Stimulated activated naive CD8-positive, alpha-beta T cell treated with anti-CD3 and anti-CD28 coated beads, Interleukin-15, amount 100 ng/mL, for 72 hours (primary cell): ENCODE measurements around the gene TSHZ1.

ENCODE experiments used
- ATAC-seq: fragments of 150-1000 bp; cut with Tn5 transposase; 2 replicates; pipeline ENCODE4 v1.10.0; 2021; ENCODE audit warnings: mild to moderate bottlenecking, moderate library complexity
- DNase-seq, 2 donors: peaks; one replicate each; pipeline ENCODE4 v3.0.0; 2021 to 2022
- H3K27ac Mint-ChIP-seq, 2 donors: one replicate each; pipeline ENCODE4 v1.8.0; 2022; ENCODE audit warnings: mild to moderate bottlenecking in 2 of 2, mixed read lengths in 2 of 2, moderate library complexity in 2 of 2
- H3K27me3 Mint-ChIP-seq: one replicate; pipeline ENCODE4 v1.8.0; 2022; ENCODE audit warnings: mixed read lengths
- H3K4me1 Mint-ChIP-seq: one replicate; pipeline ENCODE4 v1.8.0; 2022; ENCODE audit warnings: mild to moderate bottlenecking, mixed read lengths
- H3K4me3 Mint-ChIP-seq, 2 donors: one replicate each; pipeline ENCODE4 v1.8.0; 2022; ENCODE audit warnings: mild to moderate bottlenecking in 2 of 2, mixed read lengths in 2 of 2, moderate library complexity in 1 of 2
- H3K9me3 Mint-ChIP-seq, 2 donors: one replicate each; pipeline ENCODE4 v1.8.0; 2022; ENCODE audit warnings: mixed read lengths in 2 of 2

TSHZ1 gene

GRCh38 chr18:75240433-75240832, 29.8 kb downstream of the TSHZ1 start:
- Mint-ChIP-seq H3K4me1 (peaks cover 41% of the 10 kb centered on the region), H3K9me3 (no peaks in the 10 kb centered on the region), H3K27me3 (no peaks in the 10 kb centered on the region), H3K4me3 (no peak overlapping the region), H3K27ac (no peak overlapping the region)
- no peak for DNase-seq
- ATAC-seq, result no peak

- Mint-ChIP-seq H3K27me3 (no peaks in the 10 kb centered on the region), H3K27ac (peak overlapping the region in 1 of 2 donors; percentile 3), H3K9me3 (no peaks in the 10 kb centered on the region), H3K4me3 (no peak overlapping the region), H3K4me1 (peaks cover 54% of the 10 kb centered on the region)
- no peak for DNase-seq
- no peak for ATAC-seq
Observed at GRCh38 chr18:75241705-75242104, 31.1 kb downstream of the TSHZ1 start.

GRCh38 chr18:75244351-75245313, 34.0 kb downstream of the TSHZ1 start:
- no peak overlapping the region for H3K4me3 Mint-ChIP-seq
- no peaks in the 10 kb centered on the region for H3K27me3 Mint-ChIP-seq
- ATAC-seq, result peak; percentile 44

GRCh38 chr18:75246721-75247610, 36.4 kb downstream of the TSHZ1 start:
- Mint-ChIP-seq H3K27ac (peak overlapping the region; percentile 93 to 95), H3K27me3 (no peaks in the 10 kb centered on the region), H3K4me3 (peak overlapping the region; percentile 81 to 82), H3K9me3 (peaks cover 0 to 8% of the 10 kb centered on the region in 2 donors), H3K4me1 (peaks cover 70% of the 10 kb centered on the region)
- DNase-seq, result peak in 1 of 2 donors; percentile 18
- no peak for ATAC-seq

More at GRCh38 chr18:75244351-75245313, 34.0 kb downstream of the TSHZ1 start:
- H3K4me1 Mint-ChIP-seq, result peaks cover 70% of the 10 kb centered on the region
- no peak overlapping the region for H3K27ac Mint-ChIP-seq
- peaks cover 0 to 2% of the 10 kb centered on the region in 2 donors for H3K9me3 Mint-ChIP-seq
- no peak for DNase-seq

- Mint-ChIP-seq H3K9me3 (peaks cover 0 to 8% of the 10 kb centered on the region in 2 donors), H3K27me3 (no peaks in the 10 kb centered on the region), H3K4me1 (peaks cover 65% of the 10 kb centered on the region), H3K27ac (peak overlapping the region; percentile 93 to 95), H3K4me3 (peak overlapping the region; percentile 81 to 82)
- DNase-seq, result no peak
- ATAC-seq, result no peak
Observed at GRCh38 chr18:75247611-75248421, 37.2 kb downstream of the TSHZ1 start.

GRCh38 chr18:75248426-75249174, 38.0 kb downstream of the TSHZ1 start:
- Mint-ChIP-seq H3K27ac (peak overlapping the region; percentile 68 to 91), H3K4me1 (peaks cover 69% of the 10 kb centered on the region), H3K9me3 (peaks cover 0 to 8% of the 10 kb centered on the region in 2 donors), H3K4me3 (peak overlapping the region; percentile 81 to 82), H3K27me3 (no peaks in the 10 kb centered on the region)
- ATAC-seq (peak; percentile 19), DNase-seq (no peak)

- peak overlapping the region in 1 of 2 donors; percentile 91 for H3K27ac Mint-ChIP-seq
- peaks cover 0 to 8% of the 10 kb centered on the region in 2 donors for H3K9me3 Mint-ChIP-seq
- H3K4me3 Mint-ChIP-seq, result no peak overlapping the region
- H3K4me1 Mint-ChIP-seq, result peaks cover 74% of the 10 kb centered on the region
- DNase-seq, result no peak
- ATAC-seq, result peak; percentile 64
- no peaks in the 10 kb centered on the region for H3K27me3 Mint-ChIP-seq
Observed at GRCh38 chr18:75249175-75249518, 38.5 kb downstream of the TSHZ1 start.

- DNase-seq (no peak), ATAC-seq (peak; percentile 44)
- Mint-ChIP-seq H3K27me3 (no peaks in the 10 kb centered on the region), H3K4me1 (peaks cover 72% of the 10 kb centered on the region), H3K27ac (peak overlapping the region in 1 of 2 donors; percentile 53), H3K4me3 (peak overlapping the region in 1 of 2 donors; percentile 50), H3K9me3 (peaks cover 0 to 8% of the 10 kb centered on the region in 2 donors)
Observed at GRCh38 chr18:75249672-75250470, 39.3 kb downstream of the TSHZ1 start.

- Mint-ChIP-seq H3K4me3 (no peak overlapping the region), H3K27ac (no peak overlapping the region), H3K9me3 (peaks cover 0 to 8% of the 10 kb centered on the region in 2 donors), H3K27me3 (no peaks in the 10 kb centered on the region), H3K4me1 (peaks cover 72% of the 10 kb centered on the region)
- no peak for DNase-seq
- peak; percentile 58 for ATAC-seq
Observed at GRCh38 chr18:75250471-75250821, 39.8 kb downstream of the TSHZ1 start.

GRCh38 chr18:75251466-75251865, 40.9 kb downstream of the TSHZ1 start:
- peak overlapping the region in 1 of 2 donors; percentile 31 for H3K27ac Mint-ChIP-seq
- no peak for ATAC-seq
- no peaks in the 10 kb centered on the region for H3K27me3 Mint-ChIP-seq
- DNase-seq, result no peak
- H3K9me3 Mint-ChIP-seq, result peaks cover 0 to 8% of the 10 kb centered on the region in 2 donors
- H3K4me3 Mint-ChIP-seq, result no peak overlapping the region
- peaks cover 62% of the 10 kb centered on the region for H3K4me1 Mint-ChIP-seq

- Mint-ChIP-seq H3K4me3 (no peak overlapping the region), H3K9me3 (peaks cover 0 to 8% of the 10 kb centered on the region in 2 donors), H3K27me3 (no peaks in the 10 kb centered on the region), H3K27ac (no peak overlapping the region), H3K4me1 (peaks cover 55% of the 10 kb centered on the region)
- ATAC-seq, result no peak
- no peak for DNase-seq
Observed at GRCh38 chr18:75252136-75252535, 41.5 kb downstream of the TSHZ1 start.

- H3K9me3 Mint-ChIP-seq, result peaks cover 0 to 8% of the 10 kb centered on the region in 2 donors
- peak overlapping the region in 1 of 2 donors; percentile 23 for H3K27ac Mint-ChIP-seq
- no peak for ATAC-seq
- peaks cover 56% of the 10 kb centered on the region for H3K4me1 Mint-ChIP-seq
- no peaks in the 10 kb centered on the region for H3K27me3 Mint-ChIP-seq
- DNase-seq, result no peak
- no peak overlapping the region for H3K4me3 Mint-ChIP-seq
Observed at GRCh38 chr18:75253043-75253442, 42.4 kb downstream of the TSHZ1 start.

- DNase-seq (no peak), ATAC-seq (no peak)
- Mint-ChIP-seq H3K27ac (no peak overlapping the region), H3K4me3 (no peak overlapping the region), H3K27me3 (no peaks in the 10 kb centered on the region), H3K4me1 (peaks cover 55% of the 10 kb centered on the region), H3K9me3 (peaks cover 0 to 8% of the 10 kb centered on the region in 2 donors)
Observed at GRCh38 chr18:75253784-75254183, 43.2 kb downstream of the TSHZ1 start.

GRCh38 chr18:75255094-75255493, 44.5 kb downstream of the TSHZ1 start:
- Mint-ChIP-seq H3K4me1 (peaks cover 46% of the 10 kb centered on the region), H3K9me3 (peaks cover 0 to 1% of the 10 kb centered on the region in 2 donors), H3K27me3 (no peaks in the 10 kb centered on the region), H3K27ac (peak overlapping the region in 1 of 2 donors; percentile 16), H3K4me3 (no peak overlapping the region)
- ATAC-seq, result no peak
- DNase-seq, result no peak
